HepG2 (cell line): ENCODE data around the gene HCFC1R1. TPM values are rescaled to one million over a fixed set of nuclear protein-coding genes. Genes with fewer than 3 reads are reported as not detected.
A peak's percentile ranks its signal among the peaks of the same experiment; 100 is the strongest.

Experiments used
- DNMT1 ChIP-seq: sonication (generic); formaldehyde crosslinking; IDR thresholded peaks from 2 replicates; pipeline ENCODE4 v1.5.1; 2020; ENCODE audit warnings: mild to moderate bottlenecking, missing genetic modification reagents
- KAT8 ChIP-seq: IDR thresholded peaks from 2 replicates; pipeline ENCODE4 v1.6.1; 2016; ENCODE audit warnings: missing genetic modification reagents, missing compliant biosample characterization
- MAZ ChIP-seq, 2 experiments: sonication (generic) in 1 of 2; formaldehyde crosslinking in 1 of 2; IDR thresholded peaks; 2 replicates each; pipeline versions ENCODE4 v1.5.0 to v1.6.1; 2012 to 2020; ENCODE audit warnings: low read depth in 2 of 2, mild to moderate bottlenecking in 2 of 2, borderline replicate concordance in 1 of 2, improper control_type of control experiment in 1 of 2, low read length in 1 of 2, missing genetic modification reagents in 1 of 2, moderate library complexity in 1 of 2
- NFIB ChIP-seq: sonication (generic); formaldehyde crosslinking; IDR thresholded peaks from 2 replicates; pipeline ENCODE4 v1.9.0; 2021; ENCODE audit warnings: missing genetic modification reagents, mild to moderate bottlenecking, borderline replicate concordance
- PATZ1 ChIP-seq: sonication (generic); formaldehyde crosslinking; IDR thresholded peaks from 2 replicates; pipeline ENCODE4 v1.4.0; 2020; ENCODE audit warnings: missing genetic modification reagents
- PAXIP1 ChIP-seq: sonication (generic); formaldehyde crosslinking; conservative IDR thresholded peaks from 2 replicates; pipeline ENCODE4 v1.4.0; 2020; ENCODE audit warnings: mild to moderate bottlenecking, missing genetic modification reagents, moderate library complexity
- SAP130 ChIP-seq: IDR thresholded peaks from 2 replicates; pipeline ENCODE4 v1.6.1; 2016; ENCODE audit warnings: low read depth
- ZBTB21 ChIP-seq: sonication (generic); formaldehyde crosslinking; IDR thresholded peaks from 2 replicates; pipeline ENCODE4 v1.4.0; 2020; ENCODE audit warnings: missing genetic modification reagents
- ZFP36L1 ChIP-seq: sonication (generic); formaldehyde crosslinking; IDR thresholded peaks from 2 replicates; pipeline ENCODE4 v1.8.0; 2022; ENCODE audit warnings: mild to moderate bottlenecking, missing genetic modification reagents, moderate library complexity
- ZNF20 ChIP-seq: sonication (generic); formaldehyde crosslinking; IDR thresholded peaks from 2 replicates; pipeline ENCODE4 v1.4.0; 2020; ENCODE audit warnings: mild to moderate bottlenecking, moderate library complexity, missing genetic modification reagents
- ZNF260 ChIP-seq: sonication (generic); formaldehyde crosslinking; IDR thresholded peaks from 2 replicates; pipeline ENCODE4 v1.4.0; 2020; ENCODE audit warnings: missing genetic modification reagents, low read depth, mild to moderate bottlenecking, borderline replicate concordance
- ZNF296 ChIP-seq: sonication (generic); formaldehyde crosslinking; conservative IDR thresholded peaks from 2 replicates; pipeline ENCODE4 v1.5.0; 2020; ENCODE audit warnings: mild to moderate bottlenecking, missing genetic modification reagents
- ZNF33B ChIP-seq: sonication (generic); formaldehyde crosslinking; IDR thresholded peaks from 2 replicates; pipeline ENCODE4 v1.5.1; 2020; ENCODE audit warnings: mild to moderate bottlenecking, missing genetic modification reagents
- ZNF709 ChIP-seq: sonication (generic); formaldehyde crosslinking; IDR thresholded peaks from 2 replicates; pipeline ENCODE4 v1.5.0; 2020; ENCODE audit warnings: mild to moderate bottlenecking, missing genetic modification reagents
- polyA plus RNA-seq, 8 experiments: library from polyadenylated mRNA; depleted of rRNA in 3 of 8; stranded (reverse) in 7 of 8; unstranded in 1 of 8; fragments of >200 nt; fragmentation: Illumina TruSeq in 4 of 8; extraction: Trizol in 4 of 8; gene quantifications; 2 replicates each; pipeline versions ENCODE4 v1.2.1 to v1.2.3, GENCODE V29; 2011 to 2016; ENCODE audit warnings: low read depth in 4 of 8, missing spikeins in 1 of 8, mixed read lengths in 1 of 8; ENCODE audit not compliant: insufficient read depth in 1 of 8
- total RNA-seq, 5 experiments: library from RNA; depleted of rRNA; stranded (reverse); fragments of >200 nt; fragmentation: Illumina TruSeq; extraction: Trizol; gene quantifications; 2 replicates each; pipeline ENCODE4 v1.2.3, GENCODE V29; 2016; ENCODE audit warnings: low read depth in 1 of 5
- TF ChIP-seq, protein P1 (sequence below): sonication (generic); formaldehyde crosslinking; IDR thresholded peaks from 2 replicates; pipeline ENCODE4 v1.5.1; 2020; ENCODE audit warnings: missing genetic modification reagents, mild to moderate bottlenecking, borderline replicate concordance
- TF ChIP-seq, protein P2 (sequence below): sonication (generic); formaldehyde crosslinking; IDR thresholded peaks from 2 replicates; pipeline ENCODE4 v1.4.0; 2020; ENCODE audit warnings: mild to moderate bottlenecking, missing genetic modification reagents, borderline replicate concordance
- TF ChIP-seq, protein P3 (sequence below): sonication (generic); formaldehyde crosslinking; IDR thresholded peaks from 2 replicates; pipeline ENCODE4 v1.8.1; 2022; ENCODE audit warnings: mild to moderate bottlenecking, missing genetic modification reagents
- TF ChIP-seq, protein P4 (sequence below): sonication (generic); formaldehyde crosslinking; IDR thresholded peaks from 2 replicates; pipeline ENCODE4 v1.8.1; 2023; ENCODE audit warnings: mild to moderate bottlenecking, missing genetic modification reagents, borderline replicate concordance

Gene HCFC1R1
- total and polyA plus RNA-seq, 2 of the 13 experiments (the other 11 are each of a cell fraction or from before 2014, with no cell fraction given), result 13.8 to 16.1 TPM

DNA sequence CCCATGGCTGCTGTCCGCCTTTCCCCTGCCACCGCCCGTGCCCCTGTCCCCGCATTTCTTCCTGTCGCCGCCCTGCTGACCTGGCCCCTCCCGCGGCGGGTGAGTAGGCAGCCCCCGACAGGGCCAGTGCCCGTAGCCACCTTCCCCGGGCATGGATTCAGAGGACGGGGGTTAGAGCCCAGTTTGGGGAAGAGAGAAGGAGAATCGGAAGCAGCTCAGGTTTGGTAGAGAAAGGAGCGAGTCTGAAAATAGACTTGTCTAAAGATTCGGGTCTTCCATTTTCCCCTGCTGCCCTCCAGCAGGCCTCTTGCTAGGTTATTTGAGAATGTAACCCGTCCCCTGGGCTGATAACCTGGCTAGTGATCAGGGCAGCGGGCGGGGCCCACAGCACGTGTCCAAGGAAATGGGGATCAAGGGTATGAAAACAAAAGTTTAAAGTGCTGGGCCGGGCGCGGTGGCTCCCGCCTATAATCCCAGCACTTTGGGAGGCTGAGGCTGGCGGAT lies 18.9 kb downstream of the HCFC1R1 start (continued):
- no peak for TF ChIP-seq DNMT1 (CRISPR knock-in tag)
- TF ChIP-seq, protein P1, sequence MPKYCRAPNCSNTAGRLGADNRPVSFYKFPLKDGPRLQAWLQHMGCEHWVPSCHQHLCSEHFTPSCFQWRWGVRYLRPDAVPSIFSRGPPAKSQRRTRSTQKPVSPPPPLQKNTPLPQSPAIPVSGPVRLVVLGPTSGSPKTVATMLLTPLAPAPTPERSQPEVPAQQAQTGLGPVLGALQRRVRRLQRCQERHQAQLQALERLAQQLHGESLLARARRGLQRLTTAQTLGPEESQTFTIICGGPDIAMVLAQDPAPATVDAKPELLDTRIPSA, result no peak
- TF ChIP-seq PATZ1 (CRISPR knock-in tag), result peak; percentile 91
- TF ChIP-seq, protein P2, sequence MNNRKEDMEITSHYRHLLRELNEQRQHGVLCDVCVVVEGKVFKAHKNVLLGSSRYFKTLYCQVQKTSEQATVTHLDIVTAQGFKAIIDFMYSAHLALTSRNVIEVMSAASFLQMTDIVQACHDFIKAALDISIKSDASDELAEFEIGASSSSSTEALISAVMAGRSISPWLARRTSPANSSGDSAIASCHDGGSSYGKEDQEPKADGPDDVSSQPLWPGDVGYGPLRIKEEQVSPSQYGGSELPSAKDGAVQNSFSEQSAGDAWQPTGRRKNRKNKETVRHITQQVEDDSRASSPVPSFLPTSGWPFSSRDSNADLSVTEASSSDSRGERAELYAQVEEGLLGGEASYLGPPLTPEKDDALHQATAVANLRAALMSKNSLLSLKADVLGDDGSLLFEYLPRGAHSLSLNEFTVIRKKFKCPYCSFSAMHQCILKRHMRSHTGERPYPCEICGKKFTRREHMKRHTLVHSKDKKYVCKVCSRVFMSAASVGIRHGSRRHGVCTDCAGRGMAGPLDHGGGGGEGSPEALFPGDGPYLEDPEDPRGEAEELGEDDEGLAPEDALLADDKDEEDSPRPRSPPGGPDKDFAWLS (CRISPR knock-in tag), result no peak
- TF ChIP-seq ZNF33B (CRISPR knock-in tag), result no peak
- 0 out of 2 replicates have a peak, but pooled peaks have one; percentile 25 for TF ChIP-seq PAXIP1 (CRISPR knock-in tag)
- TF ChIP-seq ZFP36L1 (CRISPR knock-in tag), result no peak
- no peak for TF ChIP-seq ZNF260
- peak; percentile 64 for TF ChIP-seq SAP130 (CRISPR knock-in tag)
- no peak; the same call in 1 of the 2 replicates for TF ChIP-seq MAZ (IDR thresholded peaks at IDR 0.05; ENCODE audit: borderline replicate concordance, low read depth, low read length)
- TF ChIP-seq MAZ (CRISPR knock-in tag; IDR thresholded peaks at IDR 0.05; ENCODE audit: low read depth), result no peak
- no peak for TF ChIP-seq ZBTB21 (CRISPR knock-in tag)
- TF ChIP-seq KAT8 (CRISPR knock-in tag), result peak; percentile 43; the same call in 1 of the 2 replicates
- TF ChIP-seq, protein P3, sequence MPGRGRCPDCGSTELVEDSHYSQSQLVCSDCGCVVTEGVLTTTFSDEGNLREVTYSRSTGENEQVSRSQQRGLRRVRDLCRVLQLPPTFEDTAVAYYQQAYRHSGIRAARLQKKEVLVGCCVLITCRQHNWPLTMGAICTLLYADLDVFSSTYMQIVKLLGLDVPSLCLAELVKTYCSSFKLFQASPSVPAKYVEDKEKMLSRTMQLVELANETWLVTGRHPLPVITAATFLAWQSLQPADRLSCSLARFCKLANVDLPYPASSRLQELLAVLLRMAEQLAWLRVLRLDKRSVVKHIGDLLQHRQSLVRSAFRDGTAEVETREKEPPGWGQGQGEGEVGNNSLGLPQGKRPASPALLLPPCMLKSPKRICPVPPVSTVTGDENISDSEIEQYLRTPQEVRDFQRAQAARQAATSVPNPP (CRISPR knock-in tag), result no peak
- no peak for TF ChIP-seq ZNF296 (CRISPR knock-in tag)
- no peak for TF ChIP-seq ZNF20 (CRISPR knock-in tag)
- TF ChIP-seq, protein P4, sequence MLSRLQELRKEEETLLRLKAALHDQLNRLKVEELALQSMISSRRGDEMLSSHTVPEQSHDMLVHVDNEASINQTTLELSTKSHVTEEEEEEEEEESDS, result no peak
- TF ChIP-seq ZNF709, result no peak
- TF ChIP-seq NFIB (CRISPR knock-in tag), result no peak
